IMR-90 (cell line): ENCODE data around the gene FBXO22. TPM values are rescaled to one million over a fixed set of nuclear protein-coding genes. Genes with fewer than 3 reads are reported as not detected.
A peak's percentile ranks its signal among the peaks of the same experiment; 100 is the strongest.

Experiments used
- ATAC-seq: fragments of 200-7000 bp; cut with Tn5 transposase; 2 replicates; pipeline ENCODE4 v1.9.1; 2020; ENCODE audit warnings: low read depth, mild to moderate bottlenecking, moderate library complexity
- BruUV-seq: library from RNA; stranded (reverse); fragments of 400-500 nt; replicated peaks from 2 replicates; lab custom pipeline; 2021; lab: Mats Ljungman, UMichigan
- CTCF ChIA-PET: fragments of 300-600 bp; formaldehyde crosslinking; extraction: SDS; loops from one replicate; lab custom pipeline; 2021; ENCODE audit warnings: antibody characterized with exemption; lab: Yijun Ruan, JAX
- POLR2A ChIA-PET: fragments of 300-600 bp; sonication (Branson Sonifier 250); formaldehyde crosslinking; loops from one replicate; lab custom pipeline; 2022; ENCODE audit warnings: antibody characterized with exemption; ENCODE audit not compliant: unreplicated experiment; lab: Charles Lee
- DNase-seq: peaks from one replicate; pipeline ENCODE4 v3.0.0; 2013
- H2AFZ ChIP-seq: replicated peaks from 2 replicates; pipeline ENCODE3; 2013; ENCODE audit warnings: low read length, mild to moderate bottlenecking; ENCODE audit not compliant: poor library complexity
- H2AK5ac ChIP-seq: 2 replicates; pipeline ENCODE4 v1.6.1; 2013; ENCODE audit warnings: low read depth, low read length, inconsistent platforms
- H2AK9ac ChIP-seq: replicated peaks from 2 replicates; pipeline ENCODE3; 2013; ENCODE audit warnings: mild to moderate bottlenecking, low read depth, low read length, moderate library complexity; ENCODE audit not compliant: poor library complexity
- H2BK120ac ChIP-seq: 2 replicates; pipeline ENCODE4 v1.6.1; 2013; ENCODE audit warnings: low read depth, low read length, inconsistent platforms
- H2BK15ac ChIP-seq: 3 replicates; pipeline ENCODE4 v1.6.1; 2013; ENCODE audit warnings: low read depth, low read length, inconsistent platforms
- H2BK20ac ChIP-seq: 2 replicates; pipeline ENCODE4 v1.6.1; 2013; ENCODE audit warnings: low read depth, mild to moderate bottlenecking, inconsistent platforms, low read length, moderate library complexity
- H2BK5ac ChIP-seq: 2 replicates; pipeline ENCODE4 v1.6.1; 2013; ENCODE audit warnings: mild to moderate bottlenecking, low read depth, low read length, inconsistent platforms; ENCODE audit not compliant: poor library complexity, severe bottlenecking
- H3K14ac ChIP-seq: replicated peaks from 2 replicates; pipeline ENCODE4 v1.6.1; 2013; ENCODE audit warnings: low read depth, low read length, inconsistent platforms
- H3K18ac ChIP-seq: 2 replicates; pipeline ENCODE4 v1.6.1; 2013; ENCODE audit warnings: low read depth, low read length, control low read depth
- H3K23ac ChIP-seq: 2 replicates; pipeline ENCODE4 v1.6.1; 2013; ENCODE audit warnings: low read depth, low read length, inconsistent platforms
- H3K27ac ChIP-seq: 2 replicates; pipeline ENCODE4 v1.5.1; 2013; ENCODE audit warnings: mild to moderate bottlenecking, control low read depth, low read length; ENCODE audit not compliant: insufficient read depth
- H3K27me3 ChIP-seq: 2 replicates; pipeline ENCODE4 v1.6.1; 2013; ENCODE audit warnings: low read length; ENCODE audit not compliant: control insufficient read depth, insufficient read depth
- H3K36me3 ChIP-seq: 2 replicates; pipeline ENCODE4 v1.6.1; 2013; ENCODE audit warnings: low read length, mixed read lengths; ENCODE audit not compliant: control insufficient read depth, insufficient read depth
- H3K4ac ChIP-seq: 2 replicates; pipeline ENCODE4 v1.6.1; 2013; ENCODE audit warnings: low read depth, low read length, inconsistent platforms
- H3K4me1 ChIP-seq: 2 replicates; pipeline ENCODE4 v1.6.1; 2013; ENCODE audit warnings: low read length, mixed read lengths; ENCODE audit not compliant: control insufficient read depth, insufficient read depth
- H3K4me2 ChIP-seq: 2 replicates; pipeline ENCODE4 v1.6.1; 2013; ENCODE audit warnings: low read depth, mild to moderate bottlenecking, control low read depth, low read length, moderate library complexity
- H3K4me3 ChIP-seq: 2 replicates; pipeline ENCODE4 v1.5.1; 2013; ENCODE audit warnings: low read depth, mild to moderate bottlenecking, control low read depth, low read length, moderate library complexity; ENCODE audit not compliant: insufficient read depth
- H3K56ac ChIP-seq: 2 replicates; pipeline ENCODE4 v1.6.1; 2013; ENCODE audit warnings: low read length, inconsistent platforms; ENCODE audit not compliant: insufficient read depth; ENCODE audit errors: extremely low read depth
- H3K79me1 ChIP-seq, 2 experiments: 2 replicates each; pipeline ENCODE4 v1.6.1; 2013; ENCODE audit warnings: low read length in 2 of 2, inconsistent platforms in 1 of 2, low read depth in 1 of 2
- H3K9ac ChIP-seq: 2 replicates; pipeline ENCODE4 v1.6.1; 2013; ENCODE audit warnings: low read depth, low read length, control low read depth
- H3K9me1 ChIP-seq: 2 replicates; pipeline ENCODE4 v1.6.1; 2013; ENCODE audit warnings: low read length, inconsistent platforms; ENCODE audit not compliant: insufficient read depth
- H3K9me3 ChIP-seq: 2 replicates; pipeline ENCODE4 v1.6.1; 2013; ENCODE audit warnings: low read length; ENCODE audit not compliant: control insufficient read depth, insufficient read depth
- H4K20me1 ChIP-seq: 2 replicates; pipeline ENCODE4 v1.6.1; 2013; ENCODE audit warnings: low read length, inconsistent platforms; ENCODE audit not compliant: insufficient read depth
- H4K5ac ChIP-seq: 2 replicates; pipeline ENCODE4 v1.6.1; 2013; ENCODE audit warnings: mild to moderate bottlenecking, low read depth, low read length, control low read depth
- H4K8ac ChIP-seq, 2 experiments: 2 replicates each; pipeline ENCODE4 v1.6.1; 2013; ENCODE audit warnings: low read depth in 2 of 2, low read length in 2 of 2, control low read depth in 1 of 2, inconsistent platforms in 1 of 2
- H4K91ac ChIP-seq: 2 replicates; pipeline ENCODE4 v1.6.1; 2013; ENCODE audit warnings: low read depth, low read length, inconsistent platforms; ENCODE audit not compliant: insufficient read depth
- BHLHE40 ChIP-seq: fragments of 150-350 bp; IDR thresholded peaks from 2 replicates; pipeline ENCODE4 v1.6.1; 2016; ENCODE audit warnings: mild to moderate bottlenecking, low read depth, low read length
- CEBPB ChIP-seq: IDR thresholded peaks from 2 replicates; pipeline ENCODE4 v1.6.1; 2012; ENCODE audit warnings: low read depth, low read length, improper control_type of control experiment
- CHD1 ChIP-seq: IDR thresholded peaks from 2 replicates; pipeline ENCODE4 v1.6.1; 2012; ENCODE audit warnings: low read depth, low read length, improper control_type of control experiment
- FOS ChIP-seq: fragments of 150-350 bp; IDR thresholded peaks from 2 replicates; pipeline ENCODE4 v1.6.1; 2016; ENCODE audit warnings: low read depth, low read length
- MAFK ChIP-seq: IDR thresholded peaks from 2 replicates; pipeline ENCODE4 v1.6.1; 2012; ENCODE audit warnings: low read depth, low read length, improper control_type of control experiment
- MAZ ChIP-seq: IDR thresholded peaks from 2 replicates; pipeline ENCODE4 v1.6.1; 2012; ENCODE audit warnings: low read depth, mild to moderate bottlenecking, low read length, improper control_type of control experiment, moderate library complexity, borderline replicate concordance
- MXI1 ChIP-seq: IDR thresholded peaks from 2 replicates; pipeline ENCODE4 v1.6.1; 2012; ENCODE audit warnings: low read depth, mild to moderate bottlenecking, low read length, moderate library complexity, borderline replicate concordance
- NFE2L2 ChIP-seq: fragments of 150-350 bp; IDR thresholded peaks from 2 replicates; pipeline ENCODE4 v1.6.1; 2016; ENCODE audit warnings: low read depth, mild to moderate bottlenecking, low read length
- POLR2A ChIP-seq: IDR thresholded peaks from 2 replicates; pipeline ENCODE4 v1.6.1; 2012; ENCODE audit warnings: mild to moderate bottlenecking, low read depth, low read length
- RAD21 ChIP-seq: IDR thresholded peaks from 2 replicates; pipeline ENCODE4 v1.6.1; 2012; ENCODE audit warnings: low read length, improper control_type of control experiment
- RCOR1 ChIP-seq: IDR thresholded peaks from 2 replicates; pipeline ENCODE4 v1.6.1; 2012; ENCODE audit warnings: mild to moderate bottlenecking, low read length, improper control_type of control experiment; ENCODE audit not compliant: insufficient replicate concordance
- RFX5 ChIP-seq: IDR thresholded peaks from 2 replicates; pipeline ENCODE4 v1.8.0; 2012; ENCODE audit warnings: low read depth, mild to moderate bottlenecking, low read length, moderate library complexity
- SMC3 ChIP-seq: fragments of 150-350 bp; IDR thresholded peaks from 2 replicates; pipeline ENCODE4 v1.6.1; 2016; ENCODE audit warnings: low read depth, mild to moderate bottlenecking, antibody characterized with exemption, low read length, moderate library complexity
- USF2 ChIP-seq: fragments of 150-350 bp; IDR thresholded peaks from 2 replicates; pipeline ENCODE4 v1.6.1; 2017; ENCODE audit warnings: mild to moderate bottlenecking, antibody characterized with exemption, low read length, low read depth
- dilution Hi-C: fragments of 300-500 bp; cut with HindIII; formaldehyde crosslinking; loops from one replicate; pipeline ENCODE4 v1.14.3; 2018; ENCODE audit warnings: low sequenced_read_pairs; ENCODE audit not compliant: unreplicated experiment
- in situ Hi-C: fragments of 300-500 bp; cut with MboI; formaldehyde crosslinking; loops from 3 replicates; pipeline ENCODE4 v1.14.3; 2019; ENCODE audit warnings: low sequenced_read_pairs, inconsistent platforms, mixed read lengths
- intact Hi-C: fragments of 100-400 bp; cut with micrococcal nuclease; formaldehyde crosslinking; loops from 2 replicates; pipeline ENCODE4 v1.10.0; 2022
- polyA plus RNA-seq, 3 experiments: library from polyadenylated mRNA; depleted of rRNA; stranded (reverse); fragments of >200 nt; gene quantifications; 2 replicates each; pipeline ENCODE4 v1.2.3, GENCODE V29; 2012; ENCODE audit warnings: low replicate concordance in 1 of 3
- total RNA-seq: library from RNA; depleted of rRNA; stranded (reverse); fragments of >200 nt; gene quantifications from 2 replicates; pipeline ENCODE4 v1.2.3, GENCODE V29; 2012
- TF ChIP-seq, protein P1 (sequence below): conservative IDR thresholded peaks from 2 replicates; pipeline ENCODE4 v1.5.1; 2012; ENCODE audit warnings: mild to moderate bottlenecking, low read depth, low read length, improper control_type of control experiment
- TF ChIP-seq, protein P2 (sequence below): fragments of 150-350 bp; IDR thresholded peaks from 2 replicates; pipeline ENCODE4 v1.6.1; 2016; ENCODE audit warnings: low read depth, mild to moderate bottlenecking, low read length, moderate library complexity, borderline replicate concordance

Gene FBXO22
- total and polyA plus RNA-seq, 2 of the 4 experiments (the other 2 are of a cell fraction) = 22.4 to 45.2 TPM

GRCh38 chr15:75891895-75892294, 11.8 kb upstream of the FBXO22 start:
- Histone ChIP-seq H3K27ac (peak overlapping the region; percentile 85; the same call in 1 of the 2 replicates), H2BK15ac (peak overlapping the region; percentile 86; the same call in 2 of the 3 replicates), H2AK9ac (no peak overlapping the region), H3K23ac (peak overlapping the region; percentile 78; the same call in 1 of the 2 replicates), H3K4ac (peak overlapping the region; percentile 84; the same call in 1 of the 2 replicates), H3K14ac (peak overlapping the region; percentile 88), H2BK5ac (peak overlapping the region; percentile 71), H3K9ac (no peak overlapping the region), H3K9me1 (peaks cover 9% of the 10 kb centered on the region), H4K91ac (peak overlapping the region; percentile 62), H2AFZ (no peak overlapping the region), H3K4me1 (peaks cover 8% of the 10 kb centered on the region), H3K56ac (peak overlapping the region; percentile 36; the same call in 1 of the 2 replicates), H4K8ac (peak overlapping the region in 1 of 2 experiments; percentile 50; a peak in 2 of 4 replicates), H2BK20ac (peak overlapping the region; percentile 68), H3K4me2 (peak overlapping the region; percentile 73; the same call in 1 of the 2 replicates), H3K18ac (peak overlapping the region; percentile 90; the same call in 1 of the 2 replicates), H2BK120ac (peak overlapping the region; percentile 73), H4K5ac (peak overlapping the region; percentile 84; the same call in 1 of the 2 replicates), H3K27me3 (no peaks in the 10 kb centered on the region), H3K9me3 (no peaks in the 10 kb centered on the region), H3K36me3 (peaks cover 9% of the 10 kb centered on the region), H2AK5ac (no peak overlapping the region), H3K79me1 (peaks cover 7 to 33% of the 10 kb centered on the region in 2 experiments; a peak in 3 of 4 replicates), H4K20me1 (peaks cover 4% of the 10 kb centered on the region; the same call in 1 of the 2 replicates), H3K4me3 (no peak overlapping the region)
- dilution Hi-C loops = no loop called here
- in situ Hi-C loops = no loop called here
- DNase-seq = peak; percentile 96
- CTCF ChIA-PET = interaction anchor here (0.6 kb wide), 1 partner anchor 156 kb away, joined by 3 read pairs; no protein-coding TSS in a partner anchor
- POLR2A ChIA-PET = no interaction called here
- intact Hi-C loops = no loop called here
- no TSS peak for BruUV-seq
- TF ChIP-seq, protein P1, sequence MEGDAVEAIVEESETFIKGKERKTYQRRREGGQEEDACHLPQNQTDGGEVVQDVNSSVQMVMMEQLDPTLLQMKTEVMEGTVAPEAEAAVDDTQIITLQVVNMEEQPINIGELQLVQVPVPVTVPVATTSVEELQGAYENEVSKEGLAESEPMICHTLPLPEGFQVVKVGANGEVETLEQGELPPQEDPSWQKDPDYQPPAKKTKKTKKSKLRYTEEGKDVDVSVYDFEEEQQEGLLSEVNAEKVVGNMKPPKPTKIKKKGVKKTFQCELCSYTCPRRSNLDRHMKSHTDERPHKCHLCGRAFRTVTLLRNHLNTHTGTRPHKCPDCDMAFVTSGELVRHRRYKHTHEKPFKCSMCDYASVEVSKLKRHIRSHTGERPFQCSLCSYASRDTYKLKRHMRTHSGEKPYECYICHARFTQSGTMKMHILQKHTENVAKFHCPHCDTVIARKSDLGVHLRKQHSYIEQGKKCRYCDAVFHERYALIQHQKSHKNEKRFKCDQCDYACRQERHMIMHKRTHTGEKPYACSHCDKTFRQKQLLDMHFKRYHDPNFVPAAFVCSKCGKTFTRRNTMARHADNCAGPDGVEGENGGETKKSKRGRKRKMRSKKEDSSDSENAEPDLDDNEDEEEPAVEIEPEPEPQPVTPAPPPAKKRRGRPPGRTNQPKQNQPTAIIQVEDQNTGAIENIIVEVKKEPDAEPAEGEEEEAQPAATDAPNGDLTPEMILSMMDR = no peak
- TF ChIP-seq FOS = peak; percentile 87
- TF ChIP-seq SMC3 = no peak
- peak; percentile 65; the same call in 1 of the 2 replicates for TF ChIP-seq POLR2A
- no peak for TF ChIP-seq NFE2L2
- peak; percentile 28; the same call in 1 of the 2 replicates for TF ChIP-seq BHLHE40
- peak; percentile 83 for TF ChIP-seq MAZ
- no peak for TF ChIP-seq MAFK
- TF ChIP-seq RCOR1 = peak; percentile 50
- peak; percentile 57; the same call in 1 of the 2 replicates for TF ChIP-seq MXI1
- no peak for TF ChIP-seq CHD1
- TF ChIP-seq, protein P2, sequence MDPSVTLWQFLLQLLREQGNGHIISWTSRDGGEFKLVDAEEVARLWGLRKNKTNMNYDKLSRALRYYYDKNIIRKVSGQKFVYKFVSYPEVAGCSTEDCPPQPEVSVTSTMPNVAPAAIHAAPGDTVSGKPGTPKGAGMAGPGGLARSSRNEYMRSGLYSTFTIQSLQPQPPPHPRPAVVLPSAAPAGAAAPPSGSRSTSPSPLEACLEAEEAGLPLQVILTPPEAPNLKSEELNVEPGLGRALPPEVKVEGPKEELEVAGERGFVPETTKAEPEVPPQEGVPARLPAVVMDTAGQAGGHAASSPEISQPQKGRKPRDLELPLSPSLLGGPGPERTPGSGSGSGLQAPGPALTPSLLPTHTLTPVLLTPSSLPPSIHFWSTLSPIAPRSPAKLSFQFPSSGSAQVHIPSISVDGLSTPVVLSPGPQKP = no peak
- no peak for TF ChIP-seq RFX5
- TF ChIP-seq CEBPB = peak; percentile 99
- no peak for TF ChIP-seq USF2
- TF ChIP-seq RAD21 = no peak
- peak; percentile 94 for ATAC-seq
